Omental fat pad (tissue), 4 donors: Measurements from ENCODE around the gene TPM3. TPM values are rescaled to one million over a fixed set of nuclear protein-coding genes. Genes with fewer than 3 reads are reported as not detected.
"Not testable (repeated sequence)": the region's sequence is repeated elsewhere in the genome, so short reads cannot be mapped to it uniquely, and the experiment has no call there.

Experiments
- ATAC-seq: fragments of 150-250 bp; one replicate; pipeline ENCODE4 v1.9.1; 2016; ENCODE audit warnings: mild to moderate bottlenecking, moderate library complexity; ENCODE audit not compliant: low FRiP score
- DNase-seq: peaks from one replicate; pipeline ENCODE4 v3.0.0-alpha.2; 2019; ENCODE audit warnings: low spot score
- total RNA-seq, 4 donors: library from RNA; depleted of rRNA; stranded (reverse); fragments of >200 nt; gene quantifications; one replicate each; pipeline ENCODE4 v1.1.0, GENCODE V29; 2016
- TF ChIP-seq, protein P1 (sequence below), 3 donors: fragments of 450-650 bp; IDR thresholded peaks; one replicate each; pipeline ENCODE4 v1.5.1; 2016 to 2017; ENCODE audit warnings: antibody characterized with exemption in 3 of 3, mild to moderate bottlenecking in 3 of 3, moderate library complexity in 2 of 3

TPM3 gene
- total RNA-seq, 4 donors from 2014 or later: 285 to 611 (median 352) TPM

GRCh38 chr1:154145986-154146385 is 45.9 kb downstream of the TPM3 start:
- ATAC-seq (no peak), DNase-seq (no peak)
- TF ChIP-seq, protein P1, sequence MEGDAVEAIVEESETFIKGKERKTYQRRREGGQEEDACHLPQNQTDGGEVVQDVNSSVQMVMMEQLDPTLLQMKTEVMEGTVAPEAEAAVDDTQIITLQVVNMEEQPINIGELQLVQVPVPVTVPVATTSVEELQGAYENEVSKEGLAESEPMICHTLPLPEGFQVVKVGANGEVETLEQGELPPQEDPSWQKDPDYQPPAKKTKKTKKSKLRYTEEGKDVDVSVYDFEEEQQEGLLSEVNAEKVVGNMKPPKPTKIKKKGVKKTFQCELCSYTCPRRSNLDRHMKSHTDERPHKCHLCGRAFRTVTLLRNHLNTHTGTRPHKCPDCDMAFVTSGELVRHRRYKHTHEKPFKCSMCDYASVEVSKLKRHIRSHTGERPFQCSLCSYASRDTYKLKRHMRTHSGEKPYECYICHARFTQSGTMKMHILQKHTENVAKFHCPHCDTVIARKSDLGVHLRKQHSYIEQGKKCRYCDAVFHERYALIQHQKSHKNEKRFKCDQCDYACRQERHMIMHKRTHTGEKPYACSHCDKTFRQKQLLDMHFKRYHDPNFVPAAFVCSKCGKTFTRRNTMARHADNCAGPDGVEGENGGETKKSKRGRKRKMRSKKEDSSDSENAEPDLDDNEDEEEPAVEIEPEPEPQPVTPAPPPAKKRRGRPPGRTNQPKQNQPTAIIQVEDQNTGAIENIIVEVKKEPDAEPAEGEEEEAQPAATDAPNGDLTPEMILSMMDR (IDR thresholded peaks at IDR 0.05): no peak

DNA sequence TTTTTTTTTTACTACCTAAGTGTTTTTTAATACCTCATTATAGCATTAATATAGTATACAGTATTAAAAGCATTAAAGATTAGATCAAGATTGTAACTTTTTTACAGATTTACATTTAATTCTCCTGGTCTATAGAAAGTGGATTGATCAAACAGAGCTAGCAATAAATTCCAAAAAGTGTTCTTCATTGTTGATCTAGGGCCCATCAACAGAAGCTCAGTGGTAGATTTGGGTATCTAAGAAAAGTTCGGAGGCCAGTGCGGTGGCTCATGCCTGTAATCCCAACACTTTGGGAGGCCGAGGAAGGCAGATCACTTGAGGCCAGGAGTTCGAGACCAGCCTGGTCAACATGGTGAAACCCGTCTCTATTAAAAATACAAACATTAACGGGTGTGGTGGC is 49.5 kb downstream of the TPM3 start:
- ATAC-seq: no peak

GRCh38 chr1:154141240-154141639 is 50.7 kb downstream of the TPM3 start:
- TF ChIP-seq, protein P1 (IDR thresholded peaks at IDR 0.05): no peak
- DNase-seq (no peak), ATAC-seq (peak; percentile 89)

More for the DNA sequence above, 49.5 kb downstream of the TPM3 start:
- no peak for DNase-seq
- TF ChIP-seq, protein P1 (IDR thresholded peaks at IDR 0.05): no peak

GRCh38 chr1:154137888-154138287 is 54.0 kb downstream of the TPM3 start:
- no peak for ATAC-seq
- DNase-seq: no peak
- TF ChIP-seq, protein P1 (IDR thresholded peaks at IDR 0.05): no peak

- no peak for DNase-seq
- TF ChIP-seq, protein P1 (IDR thresholded peaks at IDR 0.05): no peak
- no peak for ATAC-seq
Observed at GRCh38 chr1:154133256-154133655, 58.6 kb downstream of the TPM3 start.

GRCh38 chr1:154129391-154129970 is 62.4 kb downstream of the TPM3 start:
- ATAC-seq (no peak), DNase-seq (no peak)
- TF ChIP-seq, protein P1 (IDR thresholded peaks at IDR 0.05): no peak

GRCh38 chr1:154123205-154123604 is 68.7 kb downstream of the TPM3 start:
- not testable (repeated sequence) for DNase-seq, ATAC-seq
